RPMI7951 (cell line): ENCODE results near the gene DCC. TPM values are rescaled to one million over a fixed set of nuclear protein-coding genes. Genes with fewer than 3 reads are reported as not detected.
"Not testable (repeated sequence)": the region's sequence is repeated elsewhere in the genome, so short reads cannot be mapped to it uniquely, and the experiment has no call there.

Source experiments
- DNase-seq: peaks from one replicate; pipeline ENCODE4 v3.0.0-alpha.2; 2012; ENCODE audit warnings: low read depth
- total RNA-seq: library from RNA; depleted of rRNA; stranded (reverse); fragments of >200 nt; shearing (Covaris generic); gene quantifications from 2 replicates; pipeline ENCODE4 v1.2.3, GENCODE V29; 2014

Gene DCC
- total RNA-seq, 1 experiment from 2014 or later: not detected

- DNase-seq: no peak
Observed at GRCh38 chr18:52352920-52353319, 12.9 kb downstream of the DCC start.

GRCh38 chr18:52353589-52353988, 13.6 kb downstream of the DCC start:
- DNase-seq: no peak

- DNase-seq: no peak
Observed at GRCh38 chr18:52363861-52364260, 23.9 kb downstream of the DCC start.

- not testable (repeated sequence) for DNase-seq
Observed at GRCh38 chr18:52366851-52367250, 26.9 kb downstream of the DCC start.

GRCh38 chr18:52367953-52368742, 28.2 kb downstream of the DCC start:
- DNase-seq: no peak

- DNase-seq: no peak
Observed at GRCh38 chr18:52370841-52371240, 30.8 kb downstream of the DCC start.

- no peak for DNase-seq
Observed at GRCh38 chr18:52376104-52376503, 36.1 kb downstream of the DCC start.

- no peak for DNase-seq
Observed at GRCh38 chr18:52377094-52377493, 37.1 kb downstream of the DCC start.

- DNase-seq: no peak
Observed at GRCh38 chr18:52386306-52386705, 46.3 kb downstream of the DCC start.

- no peak for DNase-seq
Observed at GRCh38 chr18:52387175-52387574, 47.2 kb downstream of the DCC start.

GRCh38 chr18:52391810-52392559, 52.0 kb downstream of the DCC start:
- no peak for DNase-seq

- no peak for DNase-seq
Observed at GRCh38 chr18:52394602-52395001, 54.6 kb downstream of the DCC start.

- no peak for DNase-seq
Observed at GRCh38 chr18:52395146-52395852, 55.3 kb downstream of the DCC start.

- no peak for DNase-seq
Observed at GRCh38 chr18:52401236-52401635, 61.2 kb downstream of the DCC start.

- no peak for DNase-seq
Observed at GRCh38 chr18:52402814-52403213, 62.8 kb downstream of the DCC start.

- no peak for DNase-seq
Observed at GRCh38 chr18:52403291-52404021, 63.5 kb downstream of the DCC start.

- no peak for DNase-seq
Observed at GRCh38 chr18:52408800-52409302, 68.9 kb downstream of the DCC start.

- DNase-seq: no peak
Observed at GRCh38 chr18:52409727-52410126, 69.7 kb downstream of the DCC start.

- no peak for DNase-seq
Observed at GRCh38 chr18:52415131-52415530, 75.1 kb downstream of the DCC start.

- no peak for DNase-seq
Observed at GRCh38 chr18:52422985-52423601, 83.1 kb downstream of the DCC start.

GRCh38 chr18:52426041-52426440, 86.0 kb downstream of the DCC start:
- DNase-seq: no peak
